ENCODE measurements around the gene USP22. TPM values are rescaled to one million over a fixed set of nuclear protein-coding genes. Genes with fewer than 3 reads are reported as not detected.

USP22 gene
- total RNA-seq, 1 experiment from 2014 or later: 210 TPM

GRCh38 chr17:20989481-20989880 lies 53.3 kb downstream of the USP22 start:
- no peaks in the 10 kb centered on the region for H3K27me3 ChIP-seq (ENCODE audit: insufficient read depth, low read length)
- no peaks in the 10 kb centered on the region for H3K9me2 ChIP-seq (ENCODE audit: insufficient read depth)
- ChIA-PET CTCF (no interaction called here), POLR2A (no interaction called here), RAD21 (ENCODE audit: low non-redundant PET in 1 of 2, low total read pairs in 2 of 2, uncharacterized antibody in 2 of 2, unreplicated experiment in 2 of 2) (no interaction called here)
- no peaks in the 10 kb centered on the region for H4K20me1 ChIP-seq (ENCODE audit: insufficient read depth)
- no peaks in the 10 kb centered on the region for H3K79me2 ChIP-seq (ENCODE audit: insufficient read depth, low read length)
- peaks cover 6 to 9% of the 10 kb centered on the region in 2 experiments; a peak in 3 of 4 replicates for H3K4me1 ChIP-seq (ENCODE audit: control insufficient read depth in 1 of 2, insufficient read depth in 2 of 2, low read length in 2 of 2)
- no peak overlapping the region for H3K27ac ChIP-seq (ENCODE audit: low read depth, low read length)
- TF ChIP-seq ATF3 (IDR thresholded peaks at IDR 0.05): no peak
- no peak for TF ChIP-seq POLR2A (IDR thresholded peaks at IDR 0.05; ENCODE audit: borderline replicate concordance, extremely low read depth, insufficient read depth, insufficient read length)
- TF ChIP-seq RAD21 (IDR thresholded peaks at IDR 0.05; ENCODE audit: low read depth): no peak
- no peak for TF ChIP-seq SP1 (IDR thresholded peaks at IDR 0.05; ENCODE audit: low read depth)
- TF ChIP-seq SRF (IDR thresholded peaks at IDR 0.05; ENCODE audit: low read depth): no peak
- no peak for TF ChIP-seq CEBPB (IDR thresholded peaks at IDR 0.05; ENCODE audit: low read depth)
- TF ChIP-seq ELF1 (IDR thresholded peaks at IDR 0.05; ENCODE audit: borderline replicate concordance, low read depth): no peak
- TF ChIP-seq CBX3 (IDR thresholded peaks at IDR 0.05; ENCODE audit: low read depth): no peak
- no peak for TF ChIP-seq ZFX (IDR thresholded peaks at IDR 0.05)
- TF ChIP-seq CTCF (IDR thresholded peaks at IDR 0.05 in 2 of 3, conservative IDR thresholded peaks at IDR 0.05 in 1 of 3; ENCODE audit: borderline replicate concordance in 1 of 3, insufficient read depth in 1 of 3, low read depth in 2 of 3, low read length in 2 of 3): no peak
- no peak for TF ChIP-seq EZH2 (IDR thresholded peaks at IDR 0.05)
- no peak for TF ChIP-seq ZBTB33 (IDR thresholded peaks at IDR 0.05; ENCODE audit: extremely low read depth, insufficient replicate concordance, low read length)
- no peak for TF ChIP-seq TCF7L2 (IDR thresholded peaks at IDR 0.05; ENCODE audit: borderline replicate concordance, extremely low read depth, insufficient read depth, insufficient read length)
- no peak for TF ChIP-seq EGR1 (IDR thresholded peaks at IDR 0.05; ENCODE audit: low read depth)
- no peak for ATAC-seq
- no peaks in the 10 kb centered on the region for H3K9me3 ChIP-seq (ENCODE audit: control insufficient read depth in 1 of 2, insufficient read depth in 1 of 2, low read depth in 1 of 2, low read length in 2 of 2)
- H3K4me2 ChIP-seq (ENCODE audit: low read length): no peak overlapping the region
- no peak overlapping the region for H3K4me3 ChIP-seq (replicated peaks in 1 of 2; ENCODE audit: low read depth in 1 of 2, low read length in 2 of 2)
- intact Hi-C loops (cut with micrococcal nuclease): no loop called here
- no TSS peak for BruUV-seq (replicated peaks)
- no peaks in the 10 kb centered on the region for H3K36me3 ChIP-seq (ENCODE audit: control insufficient read depth in 1 of 2, insufficient read depth in 2 of 2, low read length in 2 of 2)
- no peak overlapping the region for H2AFZ ChIP-seq (ENCODE audit: low read depth, low read length, poor library complexity, severe bottlenecking)
- no peak for DNase-seq (ENCODE audit: low read depth, low spot score)
- no peak overlapping the region for H3K9ac ChIP-seq (ENCODE audit: low read length)
